Vagina (tissue), 2 donors: ENCODE results near the gene IMMP2L. TPM values are rescaled to one million over a fixed set of nuclear protein-coding genes. Genes with fewer than 3 reads are reported as not detected.

ENCODE experiments used
- DNase-seq, 2 donors: peaks; one replicate each; pipeline ENCODE4 v3.0.0-alpha.2; 2017; ENCODE audit errors: extremely low spot score in 2 of 2
- H3K27ac ChIP-seq: fragments of 200-600 bp; sonication (generic); one replicate; pipeline ENCODE4 v1.5.1; 2019
- H3K27me3 ChIP-seq: fragments of 200-600 bp; sonication (generic); one replicate; pipeline ENCODE4 v1.5.1; 2019
- H3K36me3 ChIP-seq, 2 donors: fragments of 200-600 bp; sonication (generic); one replicate each; pipeline ENCODE4 v1.5.1; 2017 to 2019
- H3K4me1 ChIP-seq: fragments of 200-600 bp; sonication (generic); one replicate; pipeline ENCODE4 v1.5.1; 2019
- H3K4me3 ChIP-seq, 2 donors: fragments of 200-600 bp; sonication (generic); 1 replicate in 1 of 2; 2 replicates in 1 of 2; pipeline ENCODE4 v1.5.1; 2016 to 2019
- H3K9me3 ChIP-seq: fragments of 200-600 bp; sonication (generic); one replicate; pipeline ENCODE4 v1.5.1; 2019
- POLR2A ChIP-seq, 2 donors: fragments of 450-650 bp; IDR thresholded peaks; one replicate each; pipeline ENCODE4 v1.6.1; 2017; ENCODE audit warnings: antibody characterized with exemption in 2 of 2, mild to moderate bottlenecking in 2 of 2, moderate library complexity in 2 of 2
- POLR2AphosphoS5 ChIP-seq, 2 donors: sonication (generic); formaldehyde crosslinking; IDR thresholded peaks; one replicate each; pipeline ENCODE4 v1.9.0; 2017; ENCODE audit warnings: antibody characterized with exemption in 2 of 2, mild to moderate bottlenecking in 2 of 2, low read depth in 1 of 2; ENCODE audit not compliant: insufficient read depth in 1 of 2
- intact Hi-C: fragments of 100-400 bp; cut with DNase I; formaldehyde crosslinking; loops from one replicate; pipeline ENCODE4 v1.15.1; 2023
- total RNA-seq: library from RNA; depleted of rRNA; stranded (reverse); fragments of >200 nt; gene quantifications from one replicate; pipeline ENCODE4 v1.2.3, GENCODE V29; 2016
- TF ChIP-seq, protein P1 (sequence below), 3 experiments: fragments of 450-650 bp in 2 of 3; fragments of 200-600 bp in 1 of 3; sonication (generic) in 1 of 3; IDR thresholded peaks; one replicate each; pipeline ENCODE4 v1.5.1; 2017 to 2019; ENCODE audit warnings: antibody characterized with exemption in 3 of 3, mild to moderate bottlenecking in 2 of 3, moderate library complexity in 2 of 3

IMMP2L gene
- total RNA-seq, 1 donor from 2014 or later: 13.3 TPM

DNA sequence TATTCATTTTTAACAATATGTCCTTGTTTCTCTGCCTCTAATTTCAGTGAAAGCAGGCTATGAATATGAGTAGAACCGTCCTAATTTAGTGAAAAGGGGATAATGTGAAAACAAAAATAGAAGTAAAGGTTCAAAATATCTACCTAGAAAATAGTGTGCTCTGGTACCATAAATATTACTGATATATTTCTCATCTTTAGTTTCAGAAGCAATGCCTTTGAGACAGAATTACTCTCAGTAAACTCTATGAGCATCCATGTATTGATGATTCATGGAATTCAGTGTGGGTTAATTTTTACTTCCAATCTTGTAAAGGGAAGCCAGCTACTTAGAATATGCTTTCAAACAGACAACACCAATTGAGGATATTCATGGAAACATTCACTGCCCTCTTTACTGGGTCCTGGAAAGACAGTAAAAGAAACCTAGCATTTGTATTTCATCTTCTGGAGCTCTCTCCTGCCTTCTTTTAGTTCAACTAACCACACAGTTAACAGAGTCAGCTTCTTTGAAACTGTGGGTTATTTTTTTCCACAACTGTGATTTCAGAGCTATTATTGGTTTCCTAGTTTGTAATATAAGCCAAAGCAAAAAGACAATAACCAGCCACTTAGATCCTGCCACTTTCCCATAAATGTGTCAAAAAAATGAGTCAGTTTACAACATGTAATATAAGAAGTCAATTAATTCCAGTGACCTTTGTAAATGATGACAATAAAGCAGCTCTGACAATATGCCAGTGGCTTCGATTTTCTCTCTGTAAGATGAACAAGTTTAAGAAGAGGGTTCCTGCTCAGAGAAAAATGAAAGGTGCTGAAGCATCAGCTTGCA is 469.7 kb downstream of the IMMP2L start:
- intact Hi-C loops: loop anchor here (10.0 kb wide), 1 partner anchor 392 kb away; no protein-coding TSS in a partner anchor
- H3K4me3 ChIP-seq: peak overlapping the region; percentile 25 to 32
- no peaks in the 10 kb centered on the region for H3K36me3 ChIP-seq
- TF ChIP-seq POLR2AphosphoS5 (IDR thresholded peaks at IDR 0.05; ENCODE audit: insufficient read depth in 1 of 2, low read depth in 1 of 2) (no peak), POLR2A (IDR thresholded peaks at IDR 0.05) (no peak)
- no peak overlapping the region for H3K27ac ChIP-seq
- no peak for DNase-seq
- no peaks in the 10 kb centered on the region for H3K27me3 ChIP-seq
- H3K4me1 ChIP-seq: peaks cover 14% of the 10 kb centered on the region
- H3K9me3 ChIP-seq: no peaks in the 10 kb centered on the region

DNA sequence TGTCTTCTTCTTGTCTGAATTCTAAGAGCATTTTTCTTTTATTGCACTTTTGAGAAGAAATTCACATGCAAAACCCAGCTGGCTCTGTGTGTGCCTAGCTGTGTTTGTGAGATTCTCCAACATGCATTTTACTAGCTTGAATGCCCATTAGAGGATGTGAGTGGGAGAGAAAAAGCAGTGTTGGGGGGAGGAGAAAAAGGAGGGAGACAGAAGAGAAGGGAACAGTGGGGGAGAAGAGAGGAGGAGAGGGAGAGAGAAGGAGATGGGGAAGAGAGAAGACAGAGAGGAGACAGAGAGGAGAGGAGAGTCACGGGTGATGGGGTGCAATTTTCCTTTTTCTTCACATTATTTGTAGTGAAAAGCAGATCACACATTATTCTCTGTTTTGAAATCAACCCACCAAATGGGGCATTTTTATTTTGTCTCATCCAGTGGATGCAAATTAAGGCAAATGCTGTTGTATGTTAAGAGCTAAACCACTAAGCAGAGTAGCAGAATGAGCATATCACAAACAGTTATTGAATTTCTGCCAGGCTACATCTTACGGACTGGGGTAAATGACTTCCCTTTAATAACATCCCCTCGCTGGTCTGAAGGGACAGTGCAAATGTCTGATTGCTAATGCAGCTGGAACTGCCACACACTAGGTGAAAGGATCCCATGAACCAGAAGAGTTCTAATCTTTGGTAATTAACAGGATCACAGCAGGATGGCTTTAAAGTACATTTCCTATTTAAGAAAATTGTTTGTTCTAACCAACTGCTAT is 470.5 kb downstream of the IMMP2L start:
- intact Hi-C loops: loop anchor here (10.0 kb wide), 1 partner anchor 393 kb away; no protein-coding TSS in a partner anchor

DNA sequence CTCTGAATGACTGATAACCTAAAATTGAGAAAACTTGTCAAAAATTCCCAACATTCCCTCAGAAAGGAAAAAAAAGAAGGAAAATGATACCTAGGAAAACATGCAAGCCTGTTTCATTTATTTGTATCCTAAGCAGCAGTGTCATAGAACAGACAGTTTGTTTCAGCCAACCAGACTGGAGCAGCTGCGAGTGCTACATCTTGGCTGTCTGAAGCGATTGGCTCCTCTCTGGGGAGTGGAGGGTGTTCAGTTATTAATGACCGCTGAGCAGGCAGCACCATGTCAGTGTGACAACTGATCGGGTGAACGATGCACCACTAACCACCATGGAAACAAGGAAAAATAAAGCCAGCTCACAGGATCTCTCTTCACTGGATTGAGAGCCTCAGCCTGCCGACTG is 471.4 kb downstream of the IMMP2L start, which contains the start of gene LRRN3:
TSS of gene LRRN3 (plus strand) at position 282 of the 400 bp plus-strand sequence. CDS start 31,646 bp downstream, outside the sequence.
- intact Hi-C loops: loop anchor here (10.0 kb wide), 1 partner anchor 394 kb away; no protein-coding TSS in a partner anchor
- no peak within 1 kb of the TSS for H3K27ac ChIP-seq

More for the DNA sequence above, 470.5 kb downstream of the IMMP2L start:
- Histone ChIP-seq H3K27ac (no peak overlapping the region), H3K27me3 (no peaks in the 10 kb centered on the region), H3K4me1 (peaks cover 14% of the 10 kb centered on the region), H3K36me3 (no peaks in the 10 kb centered on the region), H3K9me3 (no peaks in the 10 kb centered on the region), H3K4me3 (peak overlapping the region; percentile 25 to 32)
- DNase-seq: no peak
- TF ChIP-seq POLR2AphosphoS5 (IDR thresholded peaks at IDR 0.05; ENCODE audit: insufficient read depth in 1 of 2, low read depth in 1 of 2) (no peak), POLR2A (IDR thresholded peaks at IDR 0.05) (no peak)
- TF ChIP-seq, protein P1, sequence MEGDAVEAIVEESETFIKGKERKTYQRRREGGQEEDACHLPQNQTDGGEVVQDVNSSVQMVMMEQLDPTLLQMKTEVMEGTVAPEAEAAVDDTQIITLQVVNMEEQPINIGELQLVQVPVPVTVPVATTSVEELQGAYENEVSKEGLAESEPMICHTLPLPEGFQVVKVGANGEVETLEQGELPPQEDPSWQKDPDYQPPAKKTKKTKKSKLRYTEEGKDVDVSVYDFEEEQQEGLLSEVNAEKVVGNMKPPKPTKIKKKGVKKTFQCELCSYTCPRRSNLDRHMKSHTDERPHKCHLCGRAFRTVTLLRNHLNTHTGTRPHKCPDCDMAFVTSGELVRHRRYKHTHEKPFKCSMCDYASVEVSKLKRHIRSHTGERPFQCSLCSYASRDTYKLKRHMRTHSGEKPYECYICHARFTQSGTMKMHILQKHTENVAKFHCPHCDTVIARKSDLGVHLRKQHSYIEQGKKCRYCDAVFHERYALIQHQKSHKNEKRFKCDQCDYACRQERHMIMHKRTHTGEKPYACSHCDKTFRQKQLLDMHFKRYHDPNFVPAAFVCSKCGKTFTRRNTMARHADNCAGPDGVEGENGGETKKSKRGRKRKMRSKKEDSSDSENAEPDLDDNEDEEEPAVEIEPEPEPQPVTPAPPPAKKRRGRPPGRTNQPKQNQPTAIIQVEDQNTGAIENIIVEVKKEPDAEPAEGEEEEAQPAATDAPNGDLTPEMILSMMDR (IDR thresholded peaks at IDR 0.05): no peak

DNA sequence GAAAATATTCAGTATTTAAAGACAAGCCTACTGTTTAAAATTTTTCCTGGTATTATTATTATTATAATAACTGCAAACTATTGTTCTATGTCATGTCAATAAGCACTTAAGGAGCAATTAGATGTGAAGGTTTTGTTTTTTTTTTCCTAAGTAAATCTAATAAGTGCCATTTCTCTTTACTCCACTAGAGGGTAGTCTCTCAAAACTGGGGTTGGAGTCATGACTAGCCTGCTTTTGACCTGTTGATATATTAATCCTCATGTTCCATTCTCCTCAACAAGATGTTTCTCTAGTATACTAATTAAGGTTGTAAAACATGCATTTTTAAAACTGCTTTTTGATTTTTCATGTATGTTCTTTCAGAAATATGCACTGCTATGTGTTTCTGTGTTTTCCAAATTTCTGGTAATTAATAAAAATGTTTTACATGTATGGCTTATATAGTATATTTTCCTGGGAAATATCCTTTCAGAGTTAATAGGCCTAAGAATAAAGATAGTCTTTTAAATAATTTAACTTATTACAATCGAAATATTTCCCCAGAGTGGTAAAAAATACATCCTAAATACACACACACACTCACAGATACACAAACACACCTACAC is 472.4 kb downstream of the IMMP2L start:
- no peaks in the 10 kb centered on the region for H3K9me3 ChIP-seq
- no peaks in the 10 kb centered on the region for H3K27me3 ChIP-seq
- intact Hi-C loops: loop anchor here (10.0 kb wide), 1 partner anchor 395 kb away; no protein-coding TSS in a partner anchor
- H3K27ac ChIP-seq: no peak overlapping the region
- H3K36me3 ChIP-seq: no peaks in the 10 kb centered on the region
- TF ChIP-seq, protein P1 (IDR thresholded peaks at IDR 0.05): peak in 2 of 3 experiments; percentile 35 to 53
- TF ChIP-seq POLR2A (IDR thresholded peaks at IDR 0.05): no peak
- no peak overlapping the region for H3K4me3 ChIP-seq
- peaks cover 14% of the 10 kb centered on the region for H3K4me1 ChIP-seq
- DNase-seq: no peak

More for the DNA sequence above, 471.4 kb downstream of the IMMP2L start, which contains the start of gene LRRN3:
- peaks cover 14% of the 10 kb centered on the region for H3K4me1 ChIP-seq
- H3K4me3 ChIP-seq: peak within 1 kb of the TSS; percentile 25 to 32
- no peak for DNase-seq
- H3K9me3 ChIP-seq: no peaks in the 10 kb centered on the region
- no peak for TF ChIP-seq POLR2A (IDR thresholded peaks at IDR 0.05)
- H3K36me3 ChIP-seq: no peaks in the 10 kb centered on the region
- no peaks in the 10 kb centered on the region for H3K27me3 ChIP-seq

DNA sequence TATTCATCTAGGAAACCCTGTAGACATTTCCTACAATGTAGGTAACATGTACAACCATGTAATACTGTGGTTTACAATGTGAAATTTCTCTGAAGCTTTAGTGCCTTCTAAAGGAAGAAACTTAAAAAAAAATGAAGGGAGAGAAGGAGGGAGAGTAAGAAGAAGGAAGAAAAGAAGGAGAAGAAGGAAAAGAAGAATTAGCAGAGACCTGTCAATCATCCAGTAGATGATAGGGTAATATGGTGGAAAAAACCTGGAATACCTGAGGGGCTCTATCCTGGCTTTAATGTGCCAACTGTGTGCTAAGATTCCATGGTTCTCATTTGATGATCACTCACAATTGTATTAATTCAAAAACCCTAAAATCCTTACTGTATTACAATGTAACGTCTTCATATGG is 474.0 kb downstream of the IMMP2L start:
- no peak overlapping the region for H3K27ac ChIP-seq
- H3K36me3 ChIP-seq: no peaks in the 10 kb centered on the region
- no peak for DNase-seq
- no peak overlapping the region for H3K4me3 ChIP-seq
- no peaks in the 10 kb centered on the region for H3K9me3 ChIP-seq
- peaks cover 14% of the 10 kb centered on the region for H3K4me1 ChIP-seq
- H3K27me3 ChIP-seq: no peaks in the 10 kb centered on the region
- no peak for TF ChIP-seq POLR2AphosphoS5 (IDR thresholded peaks at IDR 0.05; ENCODE audit: insufficient read depth in 1 of 2, low read depth in 1 of 2)
- TF ChIP-seq, protein P1 (IDR thresholded peaks at IDR 0.05): no peak
- TF ChIP-seq POLR2A (IDR thresholded peaks at IDR 0.05): no peak
- intact Hi-C loops: no loop called here
